Astrocyte of the hippocampus (primary cell): ENCODE measurements around the gene CLCN4.

Experiments
- DNase-seq: peaks from one replicate; pipeline ENCODE4 v3.0.0; 2011; ENCODE audit warnings: low read depth, low spot score

Gene CLCN4

DNA sequence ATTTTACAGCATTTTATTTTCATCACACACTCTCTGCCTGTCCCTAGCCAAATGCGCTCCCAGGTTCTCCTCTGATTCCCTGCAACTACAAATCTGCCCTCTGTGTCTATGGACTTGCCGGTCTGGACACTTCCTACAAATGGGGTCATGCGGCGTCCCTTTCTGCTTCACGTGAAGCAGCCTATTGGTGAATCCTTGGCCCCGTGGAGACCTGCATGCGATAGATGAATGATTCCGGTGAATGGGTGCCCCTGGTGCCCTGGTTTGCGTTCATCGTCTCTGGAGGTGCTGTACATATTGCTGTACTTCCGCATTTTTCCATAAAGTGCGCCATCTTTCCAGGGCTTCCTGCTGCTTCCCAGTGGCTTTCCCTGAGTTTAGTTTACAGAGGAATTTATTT, 27.5 kb upstream of the CLCN4 start:
- no peak for DNase-seq

DNA sequence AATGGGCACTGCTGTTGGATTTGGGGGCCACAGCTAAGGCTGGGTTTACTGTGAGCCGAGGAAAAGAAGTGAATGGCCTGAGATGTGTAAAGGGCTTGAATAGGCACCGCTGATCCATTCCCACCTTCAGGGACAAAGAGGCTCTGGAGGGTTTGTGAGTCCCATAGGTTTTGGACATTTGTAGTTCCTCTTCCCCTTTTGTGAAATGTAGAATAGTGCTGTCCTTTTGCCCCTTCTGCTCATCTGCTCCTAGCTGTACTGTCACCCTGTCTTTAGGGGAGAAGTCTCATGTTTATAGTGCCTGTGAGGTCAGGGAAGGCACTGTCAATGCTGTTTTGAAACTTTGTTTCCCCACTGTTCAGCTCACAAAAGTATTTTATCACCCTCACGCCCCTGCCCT, 26.4 kb upstream of the CLCN4 start:
- no peak for DNase-seq

DNA sequence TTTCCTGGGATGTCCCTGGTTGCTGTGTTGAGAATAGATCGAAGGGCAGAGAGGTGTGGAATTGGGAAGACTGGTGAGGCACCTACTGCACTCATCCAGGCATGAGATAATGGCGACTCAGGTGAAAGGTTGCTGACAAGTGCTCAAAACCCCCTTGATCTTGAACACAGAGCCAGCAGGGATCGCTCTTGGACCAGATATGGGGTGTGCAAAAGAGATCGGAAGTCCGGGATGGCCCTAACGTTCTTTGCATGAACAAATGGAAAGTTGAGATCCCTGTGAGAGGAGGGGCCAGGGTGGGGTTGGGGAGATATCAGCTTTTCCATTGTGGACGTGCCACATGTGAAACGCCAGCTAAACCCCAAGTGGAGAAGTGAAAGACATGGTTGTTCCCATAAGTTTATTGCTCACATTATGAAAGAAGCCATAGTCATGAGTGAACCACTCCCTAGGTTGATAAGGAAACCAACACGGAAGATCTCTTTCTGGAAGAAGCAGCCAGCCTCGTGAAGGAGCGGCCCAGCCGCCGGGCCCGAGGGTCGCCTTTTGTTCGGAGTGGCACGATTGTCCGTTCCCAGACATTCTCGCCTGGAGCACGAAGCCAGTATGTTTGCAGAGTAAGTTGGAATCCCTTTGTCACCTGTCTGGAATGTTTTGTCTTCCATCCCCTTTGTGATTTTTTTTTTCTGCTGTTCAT, 22.6 kb upstream of the CLCN4 start:
- DNase-seq = no peak

DNA sequence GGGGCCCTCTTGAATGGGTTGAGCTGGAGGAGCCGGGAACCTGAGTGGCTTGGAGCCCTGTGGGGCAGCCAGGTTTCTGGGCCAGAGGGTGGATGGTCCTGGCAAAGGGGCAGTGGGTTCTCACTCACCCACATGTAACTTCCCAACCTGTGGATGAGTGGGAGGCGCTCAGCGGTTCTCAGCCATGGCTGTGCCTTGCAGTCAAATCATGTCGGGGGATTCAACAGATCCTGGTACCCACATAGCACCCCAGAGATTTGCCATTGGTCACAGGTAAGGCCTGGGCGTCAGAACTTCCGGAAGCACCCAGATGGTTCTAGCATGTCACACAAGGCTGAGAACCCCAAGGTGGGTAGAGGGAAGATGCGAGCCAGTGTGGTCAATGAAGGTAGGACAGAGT, 21.9 kb upstream of the CLCN4 start:
- DNase-seq = no peak

- DNase-seq = no peak
These were observed 21.0 kb upstream of the CLCN4 start for GRCh38 chrX:10135561-10136399.

GRCh38 chrX:10138726-10139125, 18.0 kb upstream of the CLCN4 start:
- DNase-seq = no peak

DNA sequence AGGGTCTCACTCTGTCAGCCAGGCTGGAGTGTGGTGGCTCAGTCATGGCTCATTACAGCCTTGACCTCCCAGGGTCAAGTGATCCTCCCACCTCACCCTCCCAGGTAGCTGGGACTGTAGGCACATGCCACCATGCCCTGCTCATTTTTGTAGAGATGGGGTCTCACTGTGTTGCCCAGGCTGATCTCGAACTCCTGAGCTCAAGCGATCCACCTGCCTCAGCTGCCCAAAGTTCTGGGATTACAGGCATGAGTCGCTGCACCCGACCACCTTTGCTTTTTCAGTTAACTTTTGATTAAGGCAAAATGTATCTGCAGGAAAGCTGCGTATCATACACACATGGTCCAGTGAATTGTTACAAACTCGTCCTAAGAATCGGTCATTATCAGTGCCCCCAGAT, 16.5 kb upstream of the CLCN4 start:
- DNase-seq = no peak

DNA sequence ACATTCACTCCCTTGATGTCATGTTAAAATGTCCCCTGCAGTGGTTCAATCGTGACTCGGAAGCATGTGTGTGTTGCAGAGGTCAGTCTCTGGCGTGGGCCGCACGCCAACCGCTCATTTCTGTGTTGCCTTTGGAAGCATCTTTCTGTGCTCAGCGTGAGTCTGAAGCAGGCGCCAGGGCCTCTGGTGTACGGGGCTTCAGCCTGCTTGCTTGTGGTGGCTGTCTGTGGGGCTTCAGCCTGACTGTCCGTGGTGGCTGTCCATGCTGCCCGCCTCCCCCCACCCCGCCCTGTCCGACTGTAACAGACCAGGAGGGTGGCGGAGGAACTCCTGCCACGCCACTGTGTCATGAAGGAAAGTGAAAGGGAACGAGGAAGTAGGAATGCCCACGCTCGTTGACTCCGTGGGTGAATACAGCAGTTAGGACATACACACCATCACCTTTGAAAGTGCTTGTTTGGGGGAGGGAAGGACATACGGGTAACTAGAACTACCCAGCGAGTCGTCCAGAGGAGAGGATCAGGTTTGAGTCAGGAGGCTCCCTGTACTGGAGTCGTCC, 14.7 kb upstream of the CLCN4 start:
- no peak for DNase-seq

- DNase-seq = no peak
These were observed 13.4 kb upstream of the CLCN4 start for GRCh38 chrX:10143071-10143983.

GRCh38 chrX:10146346-10146745, 10.4 kb upstream of the CLCN4 start:
- no peak for DNase-seq

DNA sequence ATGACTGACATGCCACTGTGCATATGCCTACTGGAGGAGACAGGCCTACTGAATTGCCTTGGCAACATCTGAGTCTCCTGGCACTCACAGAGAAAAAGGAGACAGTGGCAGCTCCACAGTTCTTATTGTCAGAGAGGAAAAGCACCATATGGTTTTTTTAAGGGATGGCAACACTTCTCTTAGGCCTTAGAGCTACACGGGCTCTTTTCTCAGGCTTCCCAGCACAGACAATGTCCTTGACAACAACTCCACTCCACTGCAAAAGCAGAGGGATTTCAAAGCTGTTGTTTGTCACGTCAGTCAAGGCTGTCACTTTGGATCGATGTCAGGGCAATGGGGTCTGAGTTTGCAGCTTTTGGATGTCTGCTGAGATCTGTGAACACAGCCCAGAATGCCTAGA, 4.7 kb upstream of the CLCN4 start:
- no peak for DNase-seq

- DNase-seq = no peak
These were observed 1.6 kb upstream of the CLCN4 start for GRCh38 chrX:10155137-10155536.

GRCh38 chrX:10157032-10157341, 212 bp downstream of the CLCN4 start:
- DNase-seq = no peak

GRCh38 chrX:10157543-10157942, 768 bp downstream of the CLCN4 start:
- DNase-seq = peak; percentile 19

DNA sequence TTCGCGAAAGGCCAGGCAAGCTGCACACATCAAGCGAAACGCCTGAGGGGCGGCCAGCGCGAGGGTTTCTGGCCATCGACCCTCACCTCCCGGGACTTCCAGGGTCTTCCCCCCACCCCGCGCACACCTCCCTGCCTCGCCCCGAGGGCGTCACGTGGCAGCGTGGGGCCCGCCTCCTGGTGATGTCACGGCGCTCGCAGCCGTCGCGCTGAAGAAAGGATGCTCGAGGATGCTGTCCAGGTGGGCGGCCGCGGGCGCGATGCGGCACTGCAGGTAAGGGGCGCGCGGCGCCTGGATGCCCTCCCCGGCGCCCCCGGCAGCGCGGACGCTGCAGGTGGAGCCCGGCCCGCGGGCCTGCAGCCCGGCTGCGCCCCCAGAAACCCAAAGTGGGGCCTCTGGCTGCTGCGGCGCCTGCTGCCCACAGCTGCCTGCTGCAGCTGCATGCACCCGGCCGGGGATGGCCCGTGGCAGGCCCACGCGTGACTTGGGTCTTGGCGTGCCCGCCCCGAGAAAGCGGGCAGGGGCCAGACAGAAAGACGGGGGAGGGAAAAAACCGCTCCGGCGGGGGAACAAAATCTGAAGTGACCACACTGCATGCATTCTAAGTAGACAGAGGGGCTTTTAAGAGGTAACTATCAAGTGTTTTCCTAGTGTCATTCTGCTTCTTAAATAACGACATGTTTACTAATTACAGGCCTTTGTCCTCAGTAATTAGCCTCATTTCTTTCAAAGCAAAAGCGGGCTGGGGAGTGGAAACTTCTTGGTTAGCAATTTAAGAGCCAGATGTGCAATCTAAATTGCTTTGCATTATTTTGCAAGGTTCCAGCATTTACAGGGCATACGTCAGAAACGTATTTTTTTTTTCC, 1.7 kb downstream of the CLCN4 start:
- DNase-seq = peak; percentile 47

DNA sequence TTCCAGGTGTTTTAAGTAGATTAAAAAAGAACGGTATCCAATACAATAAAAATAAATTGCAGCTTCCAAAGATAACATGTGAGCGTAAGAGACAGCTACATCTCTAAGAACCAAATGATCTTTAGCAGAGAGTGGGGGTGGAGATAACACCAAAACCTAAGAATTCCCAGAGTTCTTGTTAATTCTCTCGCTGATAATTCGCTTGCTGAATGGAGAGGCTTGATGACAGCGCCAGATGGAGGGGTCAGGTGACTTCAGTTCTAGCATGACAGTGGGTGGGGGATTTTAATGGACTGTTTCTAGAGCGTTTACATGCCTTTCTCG, 2.3 kb downstream of the CLCN4 start:
- no peak for DNase-seq

DNA sequence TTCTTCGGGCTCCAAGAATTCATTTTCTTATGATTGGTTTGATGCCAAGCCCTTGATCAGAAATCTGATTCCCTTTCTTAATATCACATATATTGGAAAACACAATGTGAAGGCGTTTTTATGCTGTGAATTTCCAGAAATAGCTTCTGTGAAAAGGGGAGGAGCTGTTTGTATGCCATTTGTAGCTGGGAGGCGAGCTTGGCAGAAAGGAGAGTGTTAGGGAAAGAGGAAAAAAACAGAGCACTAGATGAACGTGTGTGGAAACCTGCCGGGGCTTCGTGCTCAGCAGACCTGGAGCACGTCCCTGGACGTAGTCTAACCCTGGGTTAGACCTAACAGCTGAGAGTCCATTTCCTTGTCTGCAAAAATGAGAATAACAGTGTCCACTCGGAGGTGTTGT, 3.4 kb downstream of the CLCN4 start:
- no peak for DNase-seq

DNA sequence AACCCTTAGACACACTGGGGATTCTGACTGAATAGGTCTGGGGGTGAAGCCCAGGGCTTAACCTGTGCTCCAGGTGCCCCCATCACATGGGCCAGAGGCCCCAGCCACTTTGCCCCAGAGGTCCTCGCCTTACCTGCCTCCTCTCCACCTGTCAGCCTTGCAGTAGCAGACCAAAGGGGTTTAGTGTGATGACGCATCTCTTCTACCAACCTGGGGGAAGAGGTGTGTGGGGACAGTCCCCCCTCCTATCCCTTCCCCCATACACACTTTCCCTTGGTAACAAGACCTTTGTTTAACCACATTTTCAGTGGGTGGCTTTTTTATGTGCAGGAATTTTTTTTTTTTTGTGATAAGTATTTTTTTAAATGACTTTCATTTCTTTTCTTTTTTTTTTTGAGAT, 6.3 kb downstream of the CLCN4 start:
- DNase-seq = no peak

DNA sequence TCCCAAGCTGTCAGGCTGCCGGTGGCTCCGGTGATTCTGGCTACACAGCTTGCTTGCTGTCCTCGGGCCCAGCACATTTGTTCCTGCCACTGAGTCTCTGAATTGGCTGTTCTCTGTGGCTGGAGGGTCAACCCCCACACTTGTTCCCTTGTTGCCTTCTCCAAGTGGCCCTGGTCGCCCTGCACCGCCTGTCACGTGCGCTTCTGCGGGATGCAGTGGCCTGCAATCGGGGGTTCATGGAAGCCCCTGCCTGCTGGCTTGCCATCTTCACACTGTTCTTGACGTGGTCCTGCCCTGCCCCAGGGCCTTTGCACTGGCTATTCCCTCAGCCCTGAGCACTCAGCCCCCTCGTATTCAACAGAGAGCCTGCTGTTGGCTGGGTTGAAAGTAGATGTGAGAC, 8.1 kb downstream of the CLCN4 start:
- no peak for DNase-seq

GRCh38 chrX:10165580-10166247, 8.9 kb downstream of the CLCN4 start:
- no peak for DNase-seq

- DNase-seq = no peak
These were observed 9.5 kb downstream of the CLCN4 start for GRCh38 chrX:10166248-10166716.
